NCI-H2107 treated with DMSO at 0.1 percent for 48 hours (cell line): ENCODE measurements around the gene NAV3.

Source experiments
- DNase-seq: peaks from one replicate; lab custom pipeline; 2025; ENCODE audit not compliant: unreplicated experiment; lab: John Stamatoyannopoulos, UW

Gene NAV3

GRCh38 chr12:77924703-77925102 lies 94.0 kb downstream of the NAV3 start:
- DNase-seq, result no peak

GRCh38 chr12:77925536-77926108 lies 94.9 kb downstream of the NAV3 start:
- DNase-seq, result peak; percentile 95

GRCh38 chr12:77928078-77928477 lies 97.4 kb downstream of the NAV3 start:
- DNase-seq, result no peak

- peak; percentile 17 for DNase-seq
Measured at GRCh38 chr12:77932216-77932615, 101.5 kb downstream of the NAV3 start.

GRCh38 chr12:77938301-77938700 lies 107.6 kb downstream of the NAV3 start:
- no peak for DNase-seq

GRCh38 chr12:77940011-77940423 lies 109.3 kb downstream of the NAV3 start:
- no peak for DNase-seq

GRCh38 chr12:77940567-77940966 lies 109.9 kb downstream of the NAV3 start:
- no peak for DNase-seq

GRCh38 chr12:77941401-77941800 lies 110.7 kb downstream of the NAV3 start:
- no peak for DNase-seq

- no peak for DNase-seq
Measured at GRCh38 chr12:77943466-77943865, 112.8 kb downstream of the NAV3 start.

- no peak for DNase-seq
Measured at GRCh38 chr12:77946541-77947061, 115.9 kb downstream of the NAV3 start.

- no peak for DNase-seq
Measured at GRCh38 chr12:77947330-77947729, 116.6 kb downstream of the NAV3 start.

GRCh38 chr12:77947746-77948145 lies 117.1 kb downstream of the NAV3 start:
- no peak for DNase-seq

- DNase-seq, result no peak
Measured at GRCh38 chr12:77949943-77950342, 119.2 kb downstream of the NAV3 start.

GRCh38 chr12:77953528-77954205 lies 123.0 kb downstream of the NAV3 start:
- no peak for DNase-seq

GRCh38 chr12:77954206-77954555 lies 123.5 kb downstream of the NAV3 start:
- DNase-seq, result no peak

- no peak for DNase-seq
Measured at GRCh38 chr12:77957062-77957461, 126.4 kb downstream of the NAV3 start.

- no peak for DNase-seq
Measured at GRCh38 chr12:77963576-77964178, 133.0 kb downstream of the NAV3 start.

- DNase-seq, result no peak
Measured at GRCh38 chr12:77965790-77966189, 135.1 kb downstream of the NAV3 start.

GRCh38 chr12:77968021-77968420 lies 137.3 kb downstream of the NAV3 start:
- no peak for DNase-seq

- no peak for DNase-seq
Measured at GRCh38 chr12:77968571-77968970, 137.9 kb downstream of the NAV3 start.

- no peak for DNase-seq
Measured at GRCh38 chr12:77973579-77973978, 142.9 kb downstream of the NAV3 start.

- peak; percentile 22 for DNase-seq
Measured at GRCh38 chr12:77974645-77975044, 144.0 kb downstream of the NAV3 start.
